Measurements from ENCODE around the gene ADGRB3.

ADGRB3 gene

DNA sequence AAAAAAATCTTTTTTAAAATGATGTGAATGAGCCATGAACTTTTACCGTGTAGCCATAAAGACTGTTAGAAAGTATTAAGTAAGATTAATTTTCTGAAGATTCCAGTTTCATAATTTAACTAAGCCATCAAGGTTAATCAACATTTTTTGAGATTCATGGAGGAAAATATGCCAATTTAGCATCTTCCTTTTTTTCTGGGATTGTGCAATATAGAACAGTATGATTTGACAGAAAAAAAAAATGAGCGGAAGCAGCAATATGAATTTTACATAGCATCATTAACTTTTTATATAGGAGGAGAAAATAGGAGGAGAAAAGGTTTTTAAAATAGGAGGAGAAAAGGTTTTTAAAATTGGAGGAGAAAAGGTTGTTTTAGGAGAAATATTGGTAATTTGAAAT is 306.3 kb downstream of the ADGRB3 start:
- Histone ChIP-seq H3K4me3 (ENCODE audit: low read depth, low read length) (no peak overlapping the region), H3K27me3 (ENCODE audit: insufficient read depth, low read depth, severe bottlenecking) (no peaks in the 10 kb centered on the region), H3K36me3 (no peaks in the 10 kb centered on the region), H3K9me3 (ENCODE audit: severe bottlenecking) (no peaks in the 10 kb centered on the region), H3K27ac (no peak overlapping the region)
- no peak for DNase-seq
- TF ChIP-seq, protein P1, sequence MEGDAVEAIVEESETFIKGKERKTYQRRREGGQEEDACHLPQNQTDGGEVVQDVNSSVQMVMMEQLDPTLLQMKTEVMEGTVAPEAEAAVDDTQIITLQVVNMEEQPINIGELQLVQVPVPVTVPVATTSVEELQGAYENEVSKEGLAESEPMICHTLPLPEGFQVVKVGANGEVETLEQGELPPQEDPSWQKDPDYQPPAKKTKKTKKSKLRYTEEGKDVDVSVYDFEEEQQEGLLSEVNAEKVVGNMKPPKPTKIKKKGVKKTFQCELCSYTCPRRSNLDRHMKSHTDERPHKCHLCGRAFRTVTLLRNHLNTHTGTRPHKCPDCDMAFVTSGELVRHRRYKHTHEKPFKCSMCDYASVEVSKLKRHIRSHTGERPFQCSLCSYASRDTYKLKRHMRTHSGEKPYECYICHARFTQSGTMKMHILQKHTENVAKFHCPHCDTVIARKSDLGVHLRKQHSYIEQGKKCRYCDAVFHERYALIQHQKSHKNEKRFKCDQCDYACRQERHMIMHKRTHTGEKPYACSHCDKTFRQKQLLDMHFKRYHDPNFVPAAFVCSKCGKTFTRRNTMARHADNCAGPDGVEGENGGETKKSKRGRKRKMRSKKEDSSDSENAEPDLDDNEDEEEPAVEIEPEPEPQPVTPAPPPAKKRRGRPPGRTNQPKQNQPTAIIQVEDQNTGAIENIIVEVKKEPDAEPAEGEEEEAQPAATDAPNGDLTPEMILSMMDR (IDR thresholded peaks at IDR 0.05; ENCODE audit: low read depth, low read length), result no peak

DNA sequence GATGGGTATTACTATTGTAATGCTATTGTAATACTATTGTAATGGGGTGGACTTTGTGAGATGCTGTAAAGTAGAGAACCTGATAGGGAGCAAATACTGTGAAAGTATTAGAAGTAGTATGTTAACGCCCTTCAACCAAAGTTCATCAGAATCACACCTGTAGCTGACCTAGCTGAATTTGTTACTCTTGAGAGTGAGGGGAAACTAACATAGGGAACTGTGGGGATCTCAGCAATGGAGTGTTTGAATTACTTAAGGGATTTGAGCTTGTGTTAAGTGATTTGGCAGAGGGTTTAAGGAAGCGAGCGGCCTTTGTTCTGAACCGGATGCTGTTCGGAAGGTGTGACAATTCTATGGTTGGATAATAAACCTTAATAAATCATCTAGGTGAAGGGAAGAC is 312.6 kb downstream of the ADGRB3 start:
- Histone ChIP-seq H3K4me3 (ENCODE audit: low read depth, low read length) (no peak overlapping the region), H3K9me3 (ENCODE audit: severe bottlenecking) (no peaks in the 10 kb centered on the region), H3K27ac (no peak overlapping the region), H3K36me3 (no peaks in the 10 kb centered on the region), H3K27me3 (ENCODE audit: insufficient read depth, low read depth, severe bottlenecking) (no peaks in the 10 kb centered on the region)
- DNase-seq, result no peak
- TF ChIP-seq, protein P1 (IDR thresholded peaks at IDR 0.05; ENCODE audit: low read depth, low read length), result no peak

DNA sequence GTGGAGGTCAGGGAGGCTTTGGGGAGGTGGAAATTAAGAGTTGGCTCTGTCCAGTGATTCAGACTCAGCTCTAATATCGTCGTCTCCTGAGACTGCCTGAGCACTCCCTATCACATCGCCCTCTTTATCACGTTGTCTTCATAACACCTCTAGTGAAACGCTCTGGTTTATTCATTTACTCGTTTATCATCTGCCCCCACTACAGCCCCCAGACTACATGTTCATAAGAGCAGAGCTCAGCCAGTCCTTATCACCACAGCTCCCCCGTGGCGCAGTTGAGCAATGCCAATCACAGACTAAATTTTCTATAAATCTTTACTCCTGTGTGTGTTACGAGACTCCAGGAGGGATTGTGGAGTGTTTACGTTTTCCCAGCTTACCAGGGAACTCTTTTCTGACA is 316.2 kb downstream of the ADGRB3 start:
- Histone ChIP-seq H3K27me3 (ENCODE audit: insufficient read depth, low read depth, severe bottlenecking) (no peaks in the 10 kb centered on the region), H3K9me3 (ENCODE audit: severe bottlenecking) (no peaks in the 10 kb centered on the region), H3K36me3 (no peaks in the 10 kb centered on the region), H3K27ac (no peak overlapping the region), H3K4me3 (ENCODE audit: low read depth, low read length) (no peak overlapping the region)
- TF ChIP-seq, protein P1 (IDR thresholded peaks at IDR 0.05; ENCODE audit: low read depth, low read length), result no peak
- DNase-seq, result no peak

DNA sequence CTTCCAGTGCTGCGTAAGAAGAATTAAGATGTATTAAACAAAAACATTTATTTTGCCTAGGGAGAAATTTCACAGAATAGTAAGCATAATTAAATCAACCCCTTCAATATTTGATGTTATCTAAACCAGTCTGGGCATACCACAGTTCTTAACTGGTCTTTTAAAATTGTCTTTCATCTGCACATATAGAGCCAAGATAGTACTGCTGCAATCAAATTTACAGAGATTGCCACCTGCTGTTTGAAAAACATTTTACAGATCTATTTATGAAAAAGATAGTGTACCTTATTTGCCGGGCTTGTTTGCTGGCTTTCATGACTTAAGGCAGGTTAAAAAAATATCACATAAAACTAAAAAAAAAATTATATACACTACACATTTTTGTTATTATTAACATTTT is 323.2 kb downstream of the ADGRB3 start:
- no peaks in the 10 kb centered on the region for H3K27me3 ChIP-seq (ENCODE audit: insufficient read depth, low read depth, severe bottlenecking)

DNA sequence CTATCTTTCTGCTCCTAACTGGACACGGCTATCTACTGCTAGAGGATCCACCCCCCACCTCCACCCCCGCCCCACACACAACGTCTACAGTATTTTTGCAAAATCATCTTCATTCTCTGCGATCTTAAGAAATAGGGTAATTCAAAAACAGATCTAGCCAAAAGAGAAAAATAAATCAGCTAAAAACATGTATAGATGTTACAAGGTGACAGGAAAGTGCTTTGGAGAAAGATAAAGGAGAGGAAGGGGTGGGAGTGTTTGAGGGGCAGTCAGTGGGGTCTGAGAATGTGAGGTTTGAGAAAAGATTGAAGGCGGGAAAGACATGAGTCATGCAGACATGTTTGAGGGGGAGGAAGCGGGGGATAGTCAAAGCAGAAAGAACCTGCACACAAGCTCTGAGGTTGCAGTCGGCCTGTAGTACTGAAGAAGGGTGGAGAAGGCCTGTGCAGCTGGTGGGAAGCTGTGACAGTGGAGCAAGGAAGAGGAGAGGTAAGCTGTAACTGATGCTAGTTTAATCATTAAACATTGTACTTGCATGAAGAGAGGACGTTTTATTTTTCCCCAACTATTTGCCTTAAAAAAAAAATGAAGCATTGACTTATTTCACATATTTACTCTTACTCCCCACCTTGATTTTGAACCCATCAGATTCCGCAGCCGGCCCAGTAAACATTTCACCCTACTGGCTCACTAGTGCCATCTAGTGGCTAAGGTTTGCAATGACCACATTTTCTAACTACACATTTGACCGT is 332.6 kb downstream of the ADGRB3 start:
- peak; percentile 66 for DNase-seq
- Histone ChIP-seq H3K4me3 (ENCODE audit: low read depth, low read length) (no peak overlapping the region), H3K36me3 (no peaks in the 10 kb centered on the region), H3K9me3 (ENCODE audit: severe bottlenecking) (no peaks in the 10 kb centered on the region), H3K27me3 (ENCODE audit: insufficient read depth, low read depth, severe bottlenecking) (no peaks in the 10 kb centered on the region), H3K27ac (no peak overlapping the region)
- TF ChIP-seq, protein P1 (IDR thresholded peaks at IDR 0.05; ENCODE audit: low read depth, low read length), result peak; percentile 67

More for the DNA sequence above, 323.2 kb downstream of the ADGRB3 start:
- no peak for DNase-seq
- Histone ChIP-seq H3K27ac (no peak overlapping the region), H3K4me3 (ENCODE audit: low read depth, low read length) (no peak overlapping the region), H3K36me3 (no peaks in the 10 kb centered on the region), H3K9me3 (ENCODE audit: severe bottlenecking) (no peaks in the 10 kb centered on the region)
- TF ChIP-seq, protein P1 (IDR thresholded peaks at IDR 0.05; ENCODE audit: low read depth, low read length), result 0 out of 2 replicates have a peak, but pooled peaks have one; percentile 4

DNA sequence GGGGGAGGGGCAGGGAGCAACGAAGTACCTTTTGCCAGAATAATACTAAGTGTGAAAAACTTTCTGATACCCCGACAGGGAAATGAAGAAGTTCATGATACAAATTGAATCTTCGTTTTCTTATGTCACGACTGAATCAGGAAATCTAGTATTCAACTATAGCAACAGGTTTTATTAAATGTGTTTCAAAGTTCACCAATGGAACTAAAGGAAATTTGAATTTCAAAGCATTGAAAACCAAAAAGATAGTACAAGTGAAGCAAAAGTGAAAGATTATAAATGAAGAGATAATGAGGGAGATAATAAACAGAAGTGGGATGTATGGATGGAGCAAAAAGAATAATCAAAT is 333.2 kb downstream of the ADGRB3 start:
- no peak overlapping the region for H3K4me3 ChIP-seq (ENCODE audit: low read depth, low read length)
- no peaks in the 10 kb centered on the region for H3K36me3 ChIP-seq
- no peaks in the 10 kb centered on the region for H3K27me3 ChIP-seq (ENCODE audit: insufficient read depth, low read depth, severe bottlenecking)
- TF ChIP-seq, protein P1 (IDR thresholded peaks at IDR 0.05; ENCODE audit: low read depth, low read length), result no peak
- DNase-seq, result no peak
- no peak overlapping the region for H3K27ac ChIP-seq
- H3K9me3 ChIP-seq (ENCODE audit: severe bottlenecking), result no peaks in the 10 kb centered on the region
